Neuronal stem cell (in vitro differentiated cells): ENCODE results near the gene UGT1A7.
A peak's percentile ranks its signal among the peaks of the same experiment; 100 is the strongest.

ENCODE experiments used
- DNase-seq: peaks from one replicate; pipeline ENCODE4 v3.0.0-alpha.2; 2013; ENCODE audit warnings: low spot score
- H2AFZ ChIP-seq: one replicate; pipeline ENCODE4 v1.6.1; 2013; ENCODE audit warnings: mild to moderate bottlenecking, low read length, inconsistent platforms
- H2AK5ac ChIP-seq: 2 replicates; pipeline ENCODE4 v1.6.1; 2013; ENCODE audit warnings: low read depth, mild to moderate bottlenecking, inconsistent platforms, low read length, moderate library complexity, mixed read lengths
- H2BK120ac ChIP-seq: 2 replicates; pipeline ENCODE4 v1.6.1; 2013; ENCODE audit warnings: low read depth, mild to moderate bottlenecking, inconsistent platforms, low read length, moderate library complexity, mixed read lengths
- H2BK12ac ChIP-seq: one replicate; pipeline ENCODE4 v1.6.1; 2013; ENCODE audit warnings: low read length, inconsistent platforms
- H2BK15ac ChIP-seq: 2 replicates; pipeline ENCODE4 v1.6.1; 2013; ENCODE audit warnings: mild to moderate bottlenecking, low read length, inconsistent platforms, mixed read lengths
- H2BK5ac ChIP-seq: one replicate; pipeline ENCODE4 v1.6.1; 2013; ENCODE audit warnings: inconsistent platforms, mild to moderate bottlenecking, low read length, moderate library complexity
- H3K14ac ChIP-seq: one replicate; pipeline ENCODE4 v1.6.1; 2013; ENCODE audit warnings: low read length, inconsistent platforms
- H3K18ac ChIP-seq: 2 replicates; pipeline ENCODE4 v1.6.1; 2013; ENCODE audit warnings: low read length, inconsistent platforms
- H3K23ac ChIP-seq: 2 replicates; pipeline ENCODE4 v1.6.1; 2013; ENCODE audit warnings: low read depth, mild to moderate bottlenecking, mixed read lengths, low read length, inconsistent platforms; ENCODE audit not compliant: poor library complexity
- H3K27ac ChIP-seq: replicated peaks from 3 replicates; pipeline ENCODE4 v1.5.1; 2013; ENCODE audit warnings: low read length, inconsistent platforms
- H3K27me3 ChIP-seq, 3 experiments: 2 replicates each; pipeline ENCODE4 v1.6.1; 2013; ENCODE audit warnings: low read length in 3 of 3, mild to moderate bottlenecking in 2 of 3, inconsistent platforms in 1 of 3, low read depth in 1 of 3, mixed read lengths in 1 of 3, moderate library complexity in 1 of 3; ENCODE audit not compliant: control insufficient read depth in 3 of 3, insufficient read depth in 3 of 3
- H3K36me3 ChIP-seq, 2 donors: replicated peaks in 1 of 2; 2 replicates each; pipeline ENCODE4 v1.6.1; 2013; ENCODE audit warnings: low read length in 2 of 2; ENCODE audit not compliant: control insufficient read depth in 2 of 2, insufficient read depth in 2 of 2
- H3K4ac ChIP-seq: 2 replicates; pipeline ENCODE4 v1.6.1; 2013; ENCODE audit warnings: inconsistent platforms, mild to moderate bottlenecking, low read length, moderate library complexity
- H3K4me1 ChIP-seq, 2 donors: 1 replicate in 1 of 2; 2 replicates in 1 of 2; pipeline ENCODE4 v1.6.1; 2013; ENCODE audit warnings: low read length in 2 of 2, low read depth in 1 of 2; ENCODE audit not compliant: control insufficient read depth in 2 of 2, insufficient read depth in 1 of 2
- H3K4me2 ChIP-seq: one replicate; pipeline ENCODE4 v1.6.1; 2013; ENCODE audit warnings: mild to moderate bottlenecking, low read length, inconsistent platforms; ENCODE audit not compliant: insufficient read depth, poor library complexity, severe bottlenecking
- H3K4me3 ChIP-seq, 2 donors: 2 replicates each; pipeline ENCODE4 v1.5.1; 2013; ENCODE audit warnings: low read length in 2 of 2, mild to moderate bottlenecking in 2 of 2, inconsistent platforms in 1 of 2, moderate library complexity in 1 of 2
- H3K79me1 ChIP-seq: one replicate; pipeline ENCODE4 v1.6.1; 2013; ENCODE audit warnings: low read depth, mild to moderate bottlenecking, inconsistent platforms, low read length, moderate library complexity
- H3K9ac ChIP-seq: one replicate; pipeline ENCODE4 v1.6.1; 2013; ENCODE audit warnings: mild to moderate bottlenecking, low read depth, low read length, inconsistent platforms; ENCODE audit not compliant: poor library complexity
- H3K9me3 ChIP-seq, 2 donors: replicated peaks in 1 of 2; 2 replicates each; pipeline versions ENCODE3 to v1.6.1; 2013; ENCODE audit warnings: low read length in 2 of 2, mild to moderate bottlenecking in 2 of 2, inconsistent platforms in 1 of 2, low read depth in 1 of 2, mixed read lengths in 1 of 2, moderate library complexity in 1 of 2; ENCODE audit not compliant: control insufficient read depth in 2 of 2, insufficient read depth in 1 of 2
- H4K8ac ChIP-seq: one replicate; pipeline ENCODE4 v1.6.1; 2013; ENCODE audit warnings: low read depth, mild to moderate bottlenecking, inconsistent platforms, low read length, moderate library complexity
- H4K91ac ChIP-seq: one replicate; pipeline ENCODE4 v1.6.1; 2013; ENCODE audit warnings: low read length, low read depth, mild to moderate bottlenecking, inconsistent platforms; ENCODE audit not compliant: poor library complexity
- WGBS, 2 donors: extraction: QIAGEN DNeasy Blood & Tissue Kit; methylation state at CpG; one replicate each; pipeline ENCODE4 v1.1.7; 2013; ENCODE audit warnings: missing lambda C conversion rate in 2 of 2, mixed read lengths in 1 of 2; ENCODE audit not compliant: insufficient read length in 2 of 2, insufficient replicate concordance in 1 of 2; ENCODE audit errors: extremely low coverage in 2 of 2; 5-methylcytosine and 5-hydroxymethylcytosine counted together

Gene UGT1A7

DNA sequence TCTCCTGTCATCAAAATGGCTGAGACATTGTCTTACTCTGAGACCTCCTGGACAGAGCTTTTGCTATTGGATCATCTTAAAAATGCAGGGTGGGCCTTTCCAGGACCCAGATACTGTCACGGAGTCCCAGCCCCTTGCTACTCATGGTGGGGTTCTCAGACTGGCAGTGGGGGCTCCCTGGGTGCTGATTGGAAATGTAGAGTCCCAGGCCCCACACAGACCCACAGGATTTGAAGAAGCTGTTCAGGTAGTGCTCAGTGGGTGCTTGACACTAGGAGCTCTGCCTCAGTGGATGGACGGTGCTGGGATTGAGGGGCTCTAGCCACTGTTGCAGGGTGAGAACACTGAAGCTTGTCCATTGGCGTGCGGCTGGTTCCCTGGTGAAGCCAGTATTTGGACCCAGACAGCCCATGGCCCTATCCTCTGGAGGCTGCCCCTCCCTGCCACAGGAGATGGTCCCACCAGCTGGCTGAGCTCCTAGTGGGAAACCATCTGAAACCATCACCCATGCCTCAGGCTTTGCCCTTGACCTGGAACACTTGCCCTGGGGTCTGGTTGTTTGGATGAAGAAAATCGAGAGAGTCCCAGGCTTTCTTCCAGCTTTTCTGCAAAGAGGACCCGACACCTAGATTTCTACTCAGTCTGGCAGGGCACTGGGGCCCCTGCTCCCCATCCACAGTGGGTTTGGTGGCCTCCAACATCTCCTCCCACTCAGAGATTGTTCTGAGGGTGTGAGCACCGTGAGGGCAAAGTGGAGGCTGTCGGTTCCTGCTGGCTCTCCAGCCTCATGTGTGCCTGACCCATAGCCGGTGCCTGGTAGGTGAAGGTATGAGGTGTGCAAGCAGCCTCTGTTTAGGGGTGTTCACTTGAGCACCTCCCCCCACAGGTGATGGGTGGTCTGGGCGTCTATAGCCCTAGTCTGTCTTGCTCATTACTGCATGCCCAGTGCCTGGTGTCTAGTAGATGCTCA, 126.5 kb downstream of the UGT1A7 start:
- H2BK5ac ChIP-seq: no peak overlapping the region
- no peak overlapping the region for H4K91ac ChIP-seq
- H3K9ac ChIP-seq: peak overlapping the region; percentile 15
- no peaks in the 10 kb centered on the region for H3K79me1 ChIP-seq
- H3K27ac ChIP-seq: no peak overlapping the region
- peaks cover 0 to 15% (median 0%) of the 10 kb centered on the region in 3 experiments for H3K27me3 ChIP-seq
- no peak overlapping the region for H3K4ac ChIP-seq
- H3K36me3 ChIP-seq: no peaks in the 10 kb centered on the region
- no peak overlapping the region for H2AFZ ChIP-seq
- no peak overlapping the region for H3K4me2 ChIP-seq
- no peak overlapping the region for H4K8ac ChIP-seq
- peaks cover 0 to 2% of the 10 kb centered on the region in 2 donors for H3K9me3 ChIP-seq
- no peak overlapping the region for H3K23ac ChIP-seq
- H2BK120ac ChIP-seq: no peak overlapping the region
- H3K14ac ChIP-seq: no peak overlapping the region
- H2BK12ac ChIP-seq: no peak overlapping the region
- peak overlapping the region in 1 of 2 donors; percentile 53 for H3K4me3 ChIP-seq
- WGBS, 2 donors: no CpG with 5 or more reads among the region's 10 CpGs
- H2BK15ac ChIP-seq: no peak overlapping the region
- H3K18ac ChIP-seq: peak overlapping the region; percentile 53
- peak overlapping the region; percentile 86 for H2AK5ac ChIP-seq
- no peak for DNase-seq
- H3K4me1 ChIP-seq: no peaks in the 10 kb centered on the region

DNA sequence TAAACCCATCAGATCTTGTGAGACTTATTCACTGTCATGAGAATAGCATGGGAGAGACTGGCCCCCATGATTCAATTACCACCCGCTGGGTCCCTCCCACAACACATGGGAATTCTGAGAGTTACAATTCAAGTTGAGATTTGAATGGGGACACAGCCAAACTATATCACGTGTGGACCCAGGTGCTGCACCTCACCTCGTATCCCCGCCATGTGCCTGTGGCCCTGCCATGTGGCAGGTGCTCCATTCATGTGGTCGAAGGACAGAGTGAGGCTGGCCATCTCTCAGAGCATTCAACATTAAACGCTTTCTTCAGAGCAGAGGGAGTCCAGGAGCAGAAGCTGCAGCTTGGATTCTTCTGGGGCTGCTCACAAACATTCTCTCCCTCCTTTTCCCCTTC, 128.7 kb downstream of the UGT1A7 start:
- no peak overlapping the region for H3K23ac ChIP-seq
- H2AK5ac ChIP-seq: no peak overlapping the region
- no peak overlapping the region for H2BK5ac ChIP-seq
- peaks cover 0 to 6% (median 0%) of the 10 kb centered on the region in 3 experiments for H3K27me3 ChIP-seq
- no peak overlapping the region for H4K91ac ChIP-seq
- no CpG with 5 or more reads among the region's 6 CpGs for WGBS, 2 donors
- H3K4me1 ChIP-seq: no peaks in the 10 kb centered on the region
- no peak overlapping the region for H2BK12ac ChIP-seq
- no peak overlapping the region for H3K4ac ChIP-seq
- no peak overlapping the region for H3K4me2 ChIP-seq
- no peak for DNase-seq
- no peak overlapping the region for H3K4me3 ChIP-seq
- no peak overlapping the region for H3K18ac ChIP-seq
- H3K79me1 ChIP-seq: no peaks in the 10 kb centered on the region
- H4K8ac ChIP-seq: no peak overlapping the region
- no peak overlapping the region for H3K14ac ChIP-seq
- H3K9ac ChIP-seq: no peak overlapping the region
- H2AFZ ChIP-seq: no peak overlapping the region
- no peak overlapping the region for H2BK120ac ChIP-seq
- H3K9me3 ChIP-seq: no peaks in the 10 kb centered on the region
- H2BK15ac ChIP-seq: no peak overlapping the region
- H3K36me3 ChIP-seq: no peaks in the 10 kb centered on the region
- H3K27ac ChIP-seq: no peak overlapping the region

- Histone ChIP-seq H3K4me1 (no peaks in the 10 kb centered on the region), H3K4me2 (no peak overlapping the region), H2BK120ac (no peak overlapping the region), H3K27me3 (peaks cover 0 to 6% (median 0%) of the 10 kb centered on the region in 3 experiments), H2AFZ (no peak overlapping the region), H3K36me3 (no peaks in the 10 kb centered on the region), H3K14ac (no peak overlapping the region), H3K27ac (no peak overlapping the region), H3K4ac (no peak overlapping the region), H3K9me3 (no peaks in the 10 kb centered on the region), H4K91ac (no peak overlapping the region), H2BK15ac (no peak overlapping the region), H3K79me1 (no peaks in the 10 kb centered on the region), H4K8ac (no peak overlapping the region), H2BK5ac (no peak overlapping the region), H3K23ac (no peak overlapping the region), H3K18ac (no peak overlapping the region), H3K9ac (no peak overlapping the region), H3K4me3 (no peak overlapping the region), H2AK5ac (peak overlapping the region; percentile 63), H2BK12ac (no peak overlapping the region)
- no peak for DNase-seq
- no CpG with 5 or more reads among the region's 4 CpGs for WGBS, 2 donors
Observed at GRCh38 chr2:233811087-233811486, 129.4 kb downstream of the UGT1A7 start.

GRCh38 chr2:233811732-233812131, 130.0 kb downstream of the UGT1A7 start:
- Histone ChIP-seq H2BK5ac (no peak overlapping the region), H2BK15ac (no peak overlapping the region), H2BK120ac (no peak overlapping the region), H3K27me3 (peaks cover 0 to 6% (median 0%) of the 10 kb centered on the region in 3 experiments), H4K8ac (no peak overlapping the region), H3K9ac (no peak overlapping the region), H3K36me3 (no peaks in the 10 kb centered on the region), H3K4me2 (no peak overlapping the region), H3K23ac (no peak overlapping the region), H2BK12ac (no peak overlapping the region), H4K91ac (no peak overlapping the region), H3K4ac (no peak overlapping the region), H3K4me3 (no peak overlapping the region), H2AK5ac (peak overlapping the region; percentile 63), H3K4me1 (no peaks in the 10 kb centered on the region), H3K27ac (no peak overlapping the region), H2AFZ (no peak overlapping the region), H3K18ac (no peak overlapping the region), H3K9me3 (no peaks in the 10 kb centered on the region), H3K14ac (no peak overlapping the region), H3K79me1 (no peaks in the 10 kb centered on the region)
- DNase-seq: no peak
- WGBS, 2 donors: no CpG with 5 or more reads among the region's 8 CpGs
